ENCODE measurements around the gene DUSP18. TPM values are rescaled to one million over a fixed set of nuclear protein-coding genes. Genes with fewer than 3 reads are reported as not detected.
"Not testable (repeated sequence)": the region's sequence is repeated elsewhere in the genome, so short reads cannot be mapped to it uniquely, and the experiment has no call there.

The DUSP18 gene
- polyA plus RNA-seq (2012; ENCODE audit: missing spikeins): 3.3 TPM

DNA sequence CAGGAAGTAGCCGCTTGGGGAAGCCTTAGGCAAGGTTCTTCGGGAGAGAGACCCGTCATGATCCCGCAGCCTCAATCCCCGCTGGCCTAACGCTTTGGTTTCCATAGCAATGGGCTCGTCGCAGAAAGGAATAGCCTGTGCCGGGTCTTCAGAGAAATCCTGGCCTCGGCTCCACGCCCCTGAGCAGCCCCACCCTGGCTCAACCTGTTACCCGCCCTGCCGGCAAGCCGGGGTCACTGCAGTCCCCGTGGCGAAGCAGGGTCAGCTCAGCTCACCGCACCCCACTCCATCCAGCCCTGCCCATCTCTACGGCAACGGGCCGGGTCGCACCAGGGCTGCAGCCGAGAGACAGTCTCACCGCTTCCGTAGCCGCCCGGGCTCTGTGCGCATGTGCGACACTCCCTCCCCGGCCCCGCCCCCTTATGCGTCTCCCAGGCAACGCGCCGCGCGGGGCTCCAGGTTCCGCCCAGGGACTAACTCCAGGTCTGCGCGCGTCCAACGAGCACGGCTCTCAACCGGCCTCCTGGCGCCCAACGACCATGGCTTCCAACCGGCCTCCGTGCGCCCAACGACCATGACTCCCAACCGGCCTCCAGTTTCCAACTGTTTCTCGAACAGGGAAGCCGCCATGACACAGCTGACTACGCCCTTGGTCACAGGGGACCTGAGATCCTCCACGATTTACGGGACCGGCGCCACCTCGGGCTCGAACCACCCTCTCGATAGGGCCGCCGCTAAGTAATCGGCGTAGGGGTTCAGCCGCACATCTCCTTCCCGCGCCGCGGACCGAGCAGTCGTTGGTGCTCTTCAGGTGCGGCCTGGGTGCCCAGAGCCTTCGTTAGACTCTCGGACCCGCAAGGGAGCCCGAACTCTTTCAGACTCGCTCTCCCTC lies at the start of gene DUSP18:
Gene DUSP18 (minus strand): TSS at position 382 of the 892 bp plus-strand sequence. CDS start 3,872 bp downstream, outside the sequence.
- DNase-seq (ENCODE audit: insufficient read length) (peak; percentile 99), FAIRE-seq (peak; percentile 99)
- TF ChIP-seq POLR2AphosphoS5 (IDR thresholded peaks at IDR 0.05; ENCODE audit: low read depth, low read length): no peak
- TF ChIP-seq POLR2A (IDR thresholded peaks at IDR 0.05; ENCODE audit: low read depth, low read length): peak; percentile 37; the same call in 1 of the 2 replicates

DNA sequence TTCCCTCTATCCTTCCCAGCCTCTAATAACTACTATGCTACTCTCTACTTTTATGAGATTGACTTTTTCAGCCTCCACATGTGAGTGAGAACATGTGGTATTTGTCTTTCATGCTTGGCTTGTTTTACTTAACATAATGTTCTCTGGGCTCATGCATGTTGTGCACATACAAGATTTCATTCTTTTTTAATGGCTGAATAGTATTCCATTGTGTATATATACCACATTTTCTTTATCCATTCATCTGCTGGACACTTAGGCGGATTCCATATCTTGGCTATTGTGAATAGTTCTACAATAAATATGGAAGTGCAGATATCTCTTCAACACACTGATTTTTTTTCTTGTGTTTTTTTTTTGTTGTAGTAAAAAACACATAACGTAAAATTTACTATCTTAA lies 46.4 kb upstream of the DUSP18 start:
- DNase-seq (ENCODE audit: insufficient read length): no peak
- no peak for TF ChIP-seq POLR2A (IDR thresholded peaks at IDR 0.05; ENCODE audit: low read depth, low read length)
- no peak for TF ChIP-seq POLR2AphosphoS5 (IDR thresholded peaks at IDR 0.05; ENCODE audit: low read depth, low read length)
- TF ChIP-seq TAF1 (IDR thresholded peaks at IDR 0.05; ENCODE audit: borderline replicate concordance, low read depth, low read length): no peak
- FAIRE-seq: no peak

DNA sequence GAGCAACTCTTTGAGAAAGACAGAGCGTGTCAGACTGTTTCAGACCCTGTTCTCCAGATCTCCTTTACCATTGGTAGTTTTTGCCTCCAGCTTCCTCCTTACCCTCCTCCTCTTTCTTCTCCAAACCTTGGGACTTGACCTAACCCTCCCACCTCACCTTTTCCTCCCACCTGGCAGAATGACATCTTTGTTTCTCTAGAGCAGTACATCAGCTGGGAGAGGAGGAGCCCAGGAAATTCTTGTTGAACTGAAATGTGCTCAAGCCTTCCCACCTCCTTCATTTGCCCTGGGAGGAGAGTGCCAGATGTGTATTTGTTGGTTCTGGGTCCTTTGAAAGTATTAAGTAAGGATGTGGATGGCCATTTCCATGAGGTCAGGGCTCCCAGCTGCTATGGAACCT lies 44.4 kb upstream of the DUSP18 start:
- TF ChIP-seq POLR2A (IDR thresholded peaks at IDR 0.05; ENCODE audit: low read depth, low read length): no peak
- no peak for TF ChIP-seq TAF1 (IDR thresholded peaks at IDR 0.05; ENCODE audit: borderline replicate concordance, low read depth, low read length)
- no peak for TF ChIP-seq POLR2AphosphoS5 (IDR thresholded peaks at IDR 0.05; ENCODE audit: low read depth, low read length)
- no peak for DNase-seq (ENCODE audit: insufficient read length)
- FAIRE-seq: no peak

DNA sequence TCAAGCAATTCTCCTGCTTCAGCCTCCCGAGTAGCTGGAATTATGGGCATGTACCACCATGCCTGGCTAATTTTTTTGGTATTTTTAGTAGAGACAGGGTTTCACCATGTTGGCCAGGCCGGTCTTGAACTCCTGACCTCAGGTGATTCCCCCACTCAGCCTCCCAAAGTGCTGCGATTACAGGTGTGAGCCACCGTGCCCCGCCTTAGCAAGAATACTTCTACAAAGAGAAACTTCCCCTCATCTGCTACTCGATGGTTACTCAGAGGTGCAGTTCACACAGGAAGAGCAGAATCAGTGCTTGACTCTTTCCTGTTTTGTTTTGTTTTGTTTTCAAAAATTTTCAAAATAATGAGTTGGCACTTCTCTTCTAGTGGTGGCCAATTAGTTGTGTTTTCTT lies 42.3 kb upstream of the DUSP18 start:
- FAIRE-seq; DNase-seq (ENCODE audit: insufficient read length): not testable (repeated sequence)

DNA sequence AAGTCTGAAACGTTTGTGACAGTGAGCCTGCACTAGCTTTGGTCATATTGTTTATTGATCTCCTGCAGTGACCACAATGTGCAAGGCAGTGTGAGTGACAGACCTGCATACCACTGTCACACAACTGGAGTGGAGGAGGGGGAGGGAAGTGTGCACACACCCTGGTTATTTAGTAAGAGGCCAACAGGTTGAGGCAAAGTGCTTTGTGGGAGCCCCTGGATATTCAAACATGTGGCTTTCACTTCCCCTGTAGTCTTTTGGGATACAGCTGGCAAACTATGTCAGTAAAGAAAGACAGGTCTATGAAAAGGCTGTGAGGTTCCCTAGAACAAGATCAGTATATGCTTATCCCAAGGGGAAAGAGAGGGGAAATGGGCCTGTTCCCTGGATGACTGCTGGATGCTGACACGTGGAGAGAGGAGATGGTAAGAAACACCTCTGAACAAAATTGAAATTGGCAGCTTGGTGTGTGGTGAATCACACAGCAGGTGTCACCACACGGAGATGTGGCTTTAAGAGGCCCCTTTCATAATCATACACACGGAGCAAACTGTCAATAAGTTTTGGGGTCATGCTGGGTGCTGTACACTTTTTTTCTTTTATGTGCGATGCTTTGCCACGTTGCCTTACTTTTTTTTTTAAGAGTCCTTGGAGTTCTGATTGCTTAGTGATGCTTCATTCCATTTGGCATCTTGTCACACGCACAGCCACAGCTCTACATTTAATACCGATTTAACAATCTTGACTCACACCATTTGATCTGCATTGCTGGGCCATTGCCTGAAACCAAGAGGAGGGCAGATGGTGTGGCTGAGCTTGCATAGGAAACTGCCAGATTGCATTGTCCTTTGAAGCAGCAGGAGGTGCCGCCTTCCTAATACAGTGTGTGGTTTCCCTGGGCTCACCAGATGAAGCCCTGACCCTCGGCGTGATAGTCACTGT lies 38.3 kb upstream of the DUSP18 start:
- TF ChIP-seq POLR2A (IDR thresholded peaks at IDR 0.05; ENCODE audit: low read depth, low read length) (no peak), TAF1 (IDR thresholded peaks at IDR 0.05; ENCODE audit: borderline replicate concordance, low read depth, low read length) (no peak), POLR2AphosphoS5 (IDR thresholded peaks at IDR 0.05; ENCODE audit: low read depth, low read length) (no peak)
- FAIRE-seq: peak; percentile 14
- no peak for DNase-seq (ENCODE audit: insufficient read length)

DNA sequence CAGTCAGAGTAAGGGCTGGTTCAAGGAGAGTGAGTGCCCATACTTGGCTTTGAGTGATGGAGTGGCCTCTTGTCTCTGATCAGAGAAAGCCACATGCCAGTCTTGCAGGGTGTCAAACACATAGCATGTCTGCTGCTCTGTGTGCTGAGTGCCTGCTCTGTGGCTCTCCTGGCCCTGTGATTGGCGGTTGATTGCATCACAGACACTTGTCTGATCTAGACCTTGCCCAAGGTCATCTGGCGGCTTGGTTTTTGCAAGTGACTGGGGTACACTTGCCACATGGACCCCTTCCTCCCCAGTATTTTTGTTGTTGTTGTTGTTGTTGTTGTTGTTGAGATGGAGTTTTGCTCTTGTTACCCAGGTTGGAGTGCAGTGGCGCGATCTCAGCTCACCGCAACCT lies 37.3 kb upstream of the DUSP18 start:
- DNase-seq (ENCODE audit: insufficient read length): no peak
- TF ChIP-seq TAF1 (IDR thresholded peaks at IDR 0.05; ENCODE audit: borderline replicate concordance, low read depth, low read length): no peak
- TF ChIP-seq POLR2A (IDR thresholded peaks at IDR 0.05; ENCODE audit: low read depth, low read length): no peak
- TF ChIP-seq POLR2AphosphoS5 (IDR thresholded peaks at IDR 0.05; ENCODE audit: low read depth, low read length): no peak
- FAIRE-seq: no peak

DNA sequence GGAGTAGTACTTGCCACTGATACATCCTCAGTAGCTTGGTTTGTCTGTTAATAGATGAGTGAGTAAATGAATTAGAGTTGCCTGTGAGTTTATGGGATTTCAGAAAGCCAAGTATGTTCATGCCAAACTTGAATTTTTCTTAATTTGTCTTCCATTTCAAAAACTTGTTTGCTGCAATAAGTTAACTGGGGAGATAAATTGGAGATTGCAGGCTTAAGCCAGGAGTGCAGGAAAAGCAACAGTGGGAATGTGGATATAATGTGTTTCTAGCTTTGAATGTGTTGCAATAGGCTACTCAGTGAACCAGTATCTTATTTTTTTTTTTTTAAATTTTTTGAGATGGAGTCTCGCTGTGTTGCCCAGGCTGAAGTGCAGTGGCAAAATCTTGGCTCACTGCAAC lies 35.2 kb upstream of the DUSP18 start:
- no peak for TF ChIP-seq POLR2A (IDR thresholded peaks at IDR 0.05; ENCODE audit: low read depth, low read length)
- TF ChIP-seq POLR2AphosphoS5 (IDR thresholded peaks at IDR 0.05; ENCODE audit: low read depth, low read length): no peak
- no peak for TF ChIP-seq TAF1 (IDR thresholded peaks at IDR 0.05; ENCODE audit: borderline replicate concordance, low read depth, low read length)
- DNase-seq (ENCODE audit: insufficient read length): no peak
- FAIRE-seq: no peak

DNA sequence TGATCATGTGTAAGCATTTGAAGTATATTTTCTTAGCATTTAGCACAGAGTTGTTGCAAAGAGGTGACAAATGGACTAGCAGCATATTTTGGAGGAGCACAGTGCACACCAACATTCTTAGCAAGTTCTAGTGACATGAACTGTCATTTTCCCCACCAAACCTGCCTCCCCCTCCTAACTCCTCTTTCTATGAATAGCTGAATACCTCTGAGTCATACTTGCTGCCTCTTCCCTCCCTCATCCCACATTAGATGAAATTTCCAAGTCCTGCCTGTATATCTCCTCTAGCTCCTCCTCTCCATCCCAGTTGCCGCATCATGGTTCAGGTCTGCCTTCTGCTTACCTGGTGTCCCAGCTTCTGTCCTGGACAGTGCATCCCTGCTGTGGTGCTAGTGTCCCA lies 34.2 kb upstream of the DUSP18 start:
- TF ChIP-seq POLR2AphosphoS5 (IDR thresholded peaks at IDR 0.05; ENCODE audit: low read depth, low read length): no peak
- FAIRE-seq (no peak), DNase-seq (ENCODE audit: insufficient read length) (no peak)

DNA sequence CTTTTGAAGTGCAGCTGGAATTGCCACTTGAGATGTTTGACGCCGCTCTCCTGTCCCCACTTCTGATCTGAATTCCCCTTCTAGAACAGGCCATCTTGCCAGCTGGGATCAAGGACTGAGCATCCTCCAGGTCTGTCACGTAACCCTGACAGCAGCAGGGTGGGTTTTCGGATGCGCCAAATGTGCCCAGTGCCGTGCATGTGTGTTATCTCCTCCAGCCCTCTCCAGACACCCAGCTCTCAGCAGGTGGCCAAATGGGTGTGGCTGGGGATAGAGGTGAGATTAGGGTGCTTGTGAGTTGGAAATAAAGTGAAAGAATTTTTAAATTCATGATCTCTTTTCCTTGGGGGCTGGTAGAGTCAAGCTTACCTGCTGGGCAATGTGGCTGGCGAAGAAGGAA lies 30.3 kb upstream of the DUSP18 start:
- no peak for TF ChIP-seq POLR2A (IDR thresholded peaks at IDR 0.05; ENCODE audit: low read depth, low read length)
- TF ChIP-seq TAF1 (IDR thresholded peaks at IDR 0.05; ENCODE audit: borderline replicate concordance, low read depth, low read length): no peak
- no peak for TF ChIP-seq POLR2AphosphoS5 (IDR thresholded peaks at IDR 0.05; ENCODE audit: low read depth, low read length)
- FAIRE-seq (no peak), DNase-seq (ENCODE audit: insufficient read length) (no peak)

DNA sequence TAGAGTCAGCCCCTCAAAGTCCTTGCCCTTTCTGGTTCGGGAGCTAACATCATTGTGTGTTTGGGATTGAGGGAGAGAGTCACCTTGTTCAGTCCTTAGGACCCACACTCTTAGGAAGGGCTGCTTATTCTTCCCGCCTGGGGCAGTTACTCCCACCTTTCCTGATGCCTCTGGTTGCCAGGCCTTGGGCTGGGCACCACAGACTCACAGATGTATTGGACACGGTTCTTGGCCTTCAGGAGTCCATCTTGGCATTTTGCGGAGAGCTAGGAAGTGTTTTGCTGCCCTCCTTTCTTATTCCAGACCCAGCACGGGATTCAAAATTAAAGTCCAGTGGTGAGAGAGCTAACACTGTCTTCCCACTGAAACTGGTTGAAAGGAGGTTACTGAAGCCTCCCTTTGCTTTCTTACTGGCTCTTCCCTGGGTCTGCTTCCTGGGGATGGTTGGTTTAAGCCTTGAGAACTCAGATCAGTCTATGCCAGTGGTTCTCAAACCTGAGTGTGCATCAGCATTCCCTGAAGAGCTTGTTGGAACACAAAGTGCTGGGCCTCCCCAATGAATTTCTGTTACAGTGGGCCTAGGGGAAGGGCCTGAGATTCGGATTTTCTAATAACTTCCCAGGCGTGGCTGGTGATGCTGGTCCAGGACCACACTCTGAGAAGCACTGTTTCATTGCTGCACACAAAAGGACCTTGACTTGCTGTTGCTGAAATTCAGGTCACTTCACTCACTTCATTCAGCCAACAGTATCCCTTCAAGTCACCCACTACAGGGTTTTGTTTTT lies 28.4 kb upstream of the DUSP18 start:
- no peak for FAIRE-seq

DNA sequence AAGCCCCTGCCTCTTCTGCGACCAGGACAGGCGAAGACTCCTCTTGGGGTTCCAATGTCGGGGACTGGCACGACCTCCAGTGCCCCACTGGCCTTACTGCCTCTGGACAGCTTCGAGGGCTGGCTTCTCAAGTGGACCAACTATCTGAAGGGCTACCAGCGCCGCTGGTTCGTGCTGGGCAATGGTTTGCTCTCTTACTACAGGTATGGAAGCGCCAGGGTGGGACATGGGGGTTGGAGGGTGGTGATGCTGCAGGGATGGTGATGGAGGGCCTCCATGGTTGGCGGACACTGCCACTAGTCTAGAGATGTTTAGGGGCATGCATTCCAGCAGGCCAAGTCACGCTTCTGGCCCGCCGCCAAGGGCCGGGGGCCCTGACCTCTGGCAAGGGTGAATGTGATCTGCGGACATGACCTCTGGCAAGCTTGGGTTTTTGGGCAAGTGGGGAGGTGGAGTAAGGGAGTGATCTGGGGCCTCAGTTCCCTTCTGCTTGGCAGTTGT lies 27.7 kb upstream of the DUSP18 start:
- FAIRE-seq (no peak), DNase-seq (ENCODE audit: insufficient read length) (no peak)
- TF ChIP-seq POLR2A (IDR thresholded peaks at IDR 0.05; ENCODE audit: low read depth, low read length) (no peak), TAF1 (IDR thresholded peaks at IDR 0.05; ENCODE audit: borderline replicate concordance, low read depth, low read length) (no peak), POLR2AphosphoS5 (IDR thresholded peaks at IDR 0.05; ENCODE audit: low read depth, low read length) (no peak)

More for the DNA sequence above, 28.4 kb upstream of the DUSP18 start:
- DNase-seq (ENCODE audit: insufficient read length): no peak
- no peak for TF ChIP-seq POLR2A (IDR thresholded peaks at IDR 0.05; ENCODE audit: low read depth, low read length)
